Heart right ventricle (tissue), 16 donors: ENCODE results near the gene SIL1. TPM values are rescaled to one million over a fixed set of nuclear protein-coding genes. Genes with fewer than 3 reads are reported as not detected.

Experiments used
- ATAC-seq, 8 donors: fragments of 200-7000 bp; cut with Tn5 transposase; one replicate each; pipeline ENCODE4 v1.9.1; 2020; ENCODE audit warnings: mild to moderate bottlenecking in 8 of 8, moderate library complexity in 8 of 8, moderate number of reproducible peaks in 1 of 8
- DNase-seq, 2 donors: peaks; one replicate each; pipeline ENCODE4 v3.0.0-alpha.2; 2020
- H3K27ac ChIP-seq, 10 donors: fragments of 200-600 bp; sonication (generic) in 2 of 10; one replicate each; pipeline versions ENCODE4 v1.5.0 to v1.8.0; 2020 to 2022; ENCODE audit warnings: mild to moderate bottlenecking in 3 of 10
- H3K27me3 ChIP-seq, 7 donors: fragments of 200-600 bp; one replicate each; pipeline ENCODE4 v1.8.0; 2021 to 2022; ENCODE audit warnings: mild to moderate bottlenecking in 2 of 7
- H3K36me3 ChIP-seq, 9 donors: fragments of 200-600 bp; sonication (generic) in 1 of 9; one replicate each; pipeline versions ENCODE4 v1.5.0 to v1.8.0; 2020 to 2022; ENCODE audit warnings: mild to moderate bottlenecking in 2 of 9
- H3K4me1 ChIP-seq, 9 donors: fragments of 200-600 bp; sonication (generic) in 1 of 9; one replicate each; pipeline versions ENCODE4 v1.5.0 to v1.8.0; 2020 to 2022; ENCODE audit warnings: mild to moderate bottlenecking in 4 of 9
- H3K4me3 ChIP-seq, 10 donors: fragments of 200-600 bp; sonication (generic) in 2 of 10; one replicate each; pipeline versions ENCODE4 v1.5.0 to v1.8.0; 2020 to 2022; ENCODE audit warnings: mild to moderate bottlenecking in 7 of 10, moderate library complexity in 2 of 10
- H3K9me3 ChIP-seq, 11 donors: fragments of 200-600 bp in 10 of 11; sonication (generic) in 2 of 11; one replicate each; pipeline versions ENCODE4 v1.5.0 to v1.8.0; 2013 to 2022; ENCODE audit warnings: mild to moderate bottlenecking in 2 of 11, control low read depth in 1 of 11, moderate library complexity in 1 of 11
- CTCF ChIP-seq, 9 donors: fragments of 200-600 bp; sonication (generic) in 2 of 9; IDR thresholded peaks; one replicate each; pipeline versions ENCODE4 v1.5.0 to v1.8.0; 2021 to 2022; ENCODE audit warnings: antibody characterized with exemption in 9 of 9, mild to moderate bottlenecking in 5 of 9, moderate library complexity in 1 of 9
- WGBS, 2 donors: extraction: QIAGEN DNeasy Blood & Tissue Kit; methylation state at CpG; one replicate each; pipeline ENCODE4 v1.1.7; 2013; ENCODE audit warnings: inconsistent platforms in 1 of 2; 5-methylcytosine and 5-hydroxymethylcytosine counted together
- intact Hi-C, 10 donors: fragments of 100-400 bp; cut with DNase I; formaldehyde crosslinking; loops; one replicate each; pipeline versions ENCODE4 v1.11.1 to v1.14.2; 2022
- polyA plus RNA-seq, 2 donors: library from polyadenylated mRNA; stranded (reverse); fragments of 200-250 nt; gene quantifications; one replicate each; pipeline ENCODE4 v1.2.3, GENCODE V29; 2013
- total RNA-seq, 10 donors: library from RNA; stranded (reverse); fragmentation: NEBNext Ultra II Directional in 3 of 10; extraction: Animal tissue kit (Norgen Biotek cat#: 25700) in 3 of 10; gene quantifications; one replicate each; pipeline versions ENCODE4 v1.2.1 to v1.2.4, GENCODE V29; 2021 to 2023
- donor health status: Arrhythmogenic right ventricular cardiomyopathy.
- donor health status: ischemic (EF 13 %, LVEDD 7.1; RV severe dilation, severe dysfunction).
- donor health status: healthy with polysubstance abuse.
- donor health status: DM: no; HTN: yes; CAD: no.
- donor health status: DM: no; HTN: no; CAD: no.
- donor health status: ischemic (EF 25% LVEDD 6.9; RV normal size, moderate dysfunction).
- donor health status: ischemic (EF 25% LVEDD 5.7; RV mildly dilated, moderate dysfunction).
- donor health status: healthy.
- donor health status: DM: yes; HTN: yes; CAD: no.
- donor health status: Ischemic cardiomyopathy.
- donor health status: ischemic (EF 35%, LVEDD 5.7; RV mildly dilated, moderate dysfunction).
- donor health status: nonischemic (EF 11% LVEDD 7.7; RV severe dilation, severe dysfunction).
- donor health status: DM: yes; HTN: yes; CAD: no.
- donor health status: PGD.
- donor health status: ischemic (EF 29% LVEDD 5.4; RV normal size, mild dysfunction).
- donor health status: nonischemic (EF 23%, LVEDD 6.1; RV moderate dilation, normal function).

Gene SIL1
- total and polyA plus RNA-seq, 12 donors = 26.7 to 94.7 (median 44.3) TPM

GRCh38 chr5:139215107-139215975 is 17.2 kb upstream of the SIL1 start:
- intact Hi-C loops = no loop called here
- Histone ChIP-seq H3K36me3 (no peaks in the 10 kb centered on the region), H3K27me3 (no peaks in the 10 kb centered on the region), H3K4me3 (no peak overlapping the region), H3K27ac (no peak overlapping the region), H3K9me3 (no peaks in the 10 kb centered on the region), H3K4me1 (peaks cover 0 to 9% (median 0%) of the 10 kb centered on the region in 9 donors)
- DNase-seq (no peak), ATAC-seq (no peak)
- 51 to 58% methylated on average over 15 of the region's 15 CpGs for WGBS, 2 donors
- no peak for TF ChIP-seq CTCF (IDR thresholded peaks at IDR 0.05)

- Histone ChIP-seq H3K27ac (no peak overlapping the region), H3K4me1 (peaks cover 0 to 9% (median 0%) of the 10 kb centered on the region in 9 donors), H3K4me3 (no peak overlapping the region), H3K36me3 (no peaks in the 10 kb centered on the region), H3K9me3 (no peaks in the 10 kb centered on the region), H3K27me3 (no peaks in the 10 kb centered on the region)
- 91 to 97% methylated on average over 2 of the region's 2 CpGs for WGBS, 2 donors
- TF ChIP-seq CTCF (IDR thresholded peaks at IDR 0.05) = no peak
- intact Hi-C loops = no loop called here
- ATAC-seq (no peak), DNase-seq (no peak)
Measured at GRCh38 chr5:139214646-139215045, 16.5 kb upstream of the SIL1 start.

GRCh38 chr5:139212906-139213305 is 14.7 kb upstream of the SIL1 start:
- Histone ChIP-seq H3K36me3 (no peaks in the 10 kb centered on the region), H3K9me3 (no peaks in the 10 kb centered on the region), H3K4me3 (no peak overlapping the region), H3K27me3 (no peaks in the 10 kb centered on the region), H3K27ac (no peak overlapping the region), H3K4me1 (peaks cover 0 to 9% (median 0%) of the 10 kb centered on the region in 9 donors)
- no peak for ATAC-seq
- 88 to 92% methylated on average over 2 of the region's 2 CpGs for WGBS, 2 donors
- no peak for TF ChIP-seq CTCF (IDR thresholded peaks at IDR 0.05)
- DNase-seq = no peak
- intact Hi-C loops = no loop called here

- ATAC-seq = peak in 3 of 8 donors; percentile 22 to 55 (median 48)
- Histone ChIP-seq H3K27me3 (no peaks in the 10 kb centered on the region), H3K27ac (no peak overlapping the region), H3K36me3 (no peaks in the 10 kb centered on the region), H3K4me3 (no peak overlapping the region), H3K4me1 (peaks cover 0 to 9% (median 0%) of the 10 kb centered on the region in 9 donors), H3K9me3 (no peaks in the 10 kb centered on the region)
- TF ChIP-seq CTCF (IDR thresholded peaks at IDR 0.05) = no peak
- no peak for DNase-seq
- WGBS, 2 donors = 60 to 65% methylated on average over 3 of the region's 3 CpGs
- intact Hi-C loops = no loop called here
Measured at GRCh38 chr5:139212486-139212885, 14.3 kb upstream of the SIL1 start.
